ENCODE data around the gene EXT2. TPM values are rescaled to one million over a fixed set of nuclear protein-coding genes. Genes with fewer than 3 reads are reported as not detected.

EXT2 gene
- total RNA-seq, 3 donors from 2014 or later (not counting 1 experiment from before 2014, with no cell fraction given): 44.2 to 50.3 (median 45.8) TPM

DNA sequence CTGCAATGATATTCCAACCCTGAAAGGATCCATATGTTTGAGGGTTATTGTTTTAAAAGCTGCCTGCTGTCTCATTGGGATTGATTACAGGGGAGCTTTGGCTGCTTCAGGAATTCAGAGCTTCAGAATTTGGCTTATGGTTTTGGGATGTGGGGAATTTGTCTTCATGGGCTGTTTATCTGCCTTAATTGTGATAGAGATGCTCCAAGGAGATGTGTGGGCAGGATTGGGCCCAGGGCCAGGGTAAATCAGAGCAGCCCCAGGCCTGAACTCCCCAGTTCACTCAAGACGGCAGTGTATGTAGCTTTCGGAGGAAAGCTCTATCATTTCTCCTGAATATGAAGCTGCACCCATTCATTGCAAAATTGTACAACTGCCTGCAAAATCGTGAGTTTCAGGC, 126.0 kb downstream of the EXT2 start:
- ATAC-seq (no peak), DNase-seq (no peak)
- intact Hi-C loops (cut with micrococcal nuclease): no loop called here
- TF ChIP-seq, protein P1, sequence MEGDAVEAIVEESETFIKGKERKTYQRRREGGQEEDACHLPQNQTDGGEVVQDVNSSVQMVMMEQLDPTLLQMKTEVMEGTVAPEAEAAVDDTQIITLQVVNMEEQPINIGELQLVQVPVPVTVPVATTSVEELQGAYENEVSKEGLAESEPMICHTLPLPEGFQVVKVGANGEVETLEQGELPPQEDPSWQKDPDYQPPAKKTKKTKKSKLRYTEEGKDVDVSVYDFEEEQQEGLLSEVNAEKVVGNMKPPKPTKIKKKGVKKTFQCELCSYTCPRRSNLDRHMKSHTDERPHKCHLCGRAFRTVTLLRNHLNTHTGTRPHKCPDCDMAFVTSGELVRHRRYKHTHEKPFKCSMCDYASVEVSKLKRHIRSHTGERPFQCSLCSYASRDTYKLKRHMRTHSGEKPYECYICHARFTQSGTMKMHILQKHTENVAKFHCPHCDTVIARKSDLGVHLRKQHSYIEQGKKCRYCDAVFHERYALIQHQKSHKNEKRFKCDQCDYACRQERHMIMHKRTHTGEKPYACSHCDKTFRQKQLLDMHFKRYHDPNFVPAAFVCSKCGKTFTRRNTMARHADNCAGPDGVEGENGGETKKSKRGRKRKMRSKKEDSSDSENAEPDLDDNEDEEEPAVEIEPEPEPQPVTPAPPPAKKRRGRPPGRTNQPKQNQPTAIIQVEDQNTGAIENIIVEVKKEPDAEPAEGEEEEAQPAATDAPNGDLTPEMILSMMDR (IDR thresholded peaks at IDR 0.05): no peak
- Mint-ChIP-seq H3K27me3 (ENCODE audit: low read depth in 2 of 2) (no peaks in the 10 kb centered on the region), H3K36me3 (no peaks in the 10 kb centered on the region), H3K4me1 (peaks cover 19 to 21% of the 10 kb centered on the region in 2 donors), H3K9me3 (no peaks in the 10 kb centered on the region), H3K4me3 (no peak overlapping the region), H3K27ac (no peak overlapping the region)
- Histone ChIP-seq H3K4me3 (ENCODE audit: low read length) (no peak overlapping the region), H3K27ac (ENCODE audit: low read length) (no peak overlapping the region), H3K4me1 (ENCODE audit: control insufficient read depth, insufficient read depth, low read length) (no peaks in the 10 kb centered on the region), H3K27me3 (ENCODE audit: control insufficient read depth, insufficient read depth, low read length) (no peaks in the 10 kb centered on the region), H3K36me3 (ENCODE audit: control insufficient read depth, insufficient read depth, low read length) (no peaks in the 10 kb centered on the region), H3K9me3 (ENCODE audit: control insufficient read depth, insufficient read depth, low read length) (no peaks in the 10 kb centered on the region)
- WGBS (ENCODE audit: insufficient coverage): 93% methylated on average over 3 of the region's 3 CpGs

- no peaks in the 10 kb centered on the region for H3K27me3 Mint-ChIP-seq (ENCODE audit: low read depth in 2 of 2)
- H3K4me1 Mint-ChIP-seq: peaks cover 17 to 23% of the 10 kb centered on the region in 2 donors
- Histone ChIP-seq H3K36me3 (ENCODE audit: control insufficient read depth, insufficient read depth, low read length) (no peaks in the 10 kb centered on the region), H3K9me3 (ENCODE audit: control insufficient read depth, insufficient read depth, low read length) (no peaks in the 10 kb centered on the region), H3K27ac (ENCODE audit: low read length) (no peak overlapping the region), H3K27me3 (ENCODE audit: control insufficient read depth, insufficient read depth, low read length) (no peaks in the 10 kb centered on the region), H3K4me3 (ENCODE audit: low read length) (no peak overlapping the region), H3K4me1 (ENCODE audit: control insufficient read depth, insufficient read depth, low read length) (no peaks in the 10 kb centered on the region)
- no peak for DNase-seq
- H3K36me3 Mint-ChIP-seq: no peaks in the 10 kb centered on the region
- TF ChIP-seq, protein P1 (IDR thresholded peaks at IDR 0.05): no peak
- no peak for ATAC-seq
- H3K27ac Mint-ChIP-seq: no peak overlapping the region
- intact Hi-C loops (cut with micrococcal nuclease): no loop called here
- H3K4me3 Mint-ChIP-seq: no peak overlapping the region
- WGBS (ENCODE audit: insufficient coverage): 100% methylated on average over 1 of the region's 2 CpGs
- H3K9me3 Mint-ChIP-seq: no peaks in the 10 kb centered on the region
Measured at GRCh38 chr11:44221992-44222391, 126.5 kb downstream of the EXT2 start.

DNA sequence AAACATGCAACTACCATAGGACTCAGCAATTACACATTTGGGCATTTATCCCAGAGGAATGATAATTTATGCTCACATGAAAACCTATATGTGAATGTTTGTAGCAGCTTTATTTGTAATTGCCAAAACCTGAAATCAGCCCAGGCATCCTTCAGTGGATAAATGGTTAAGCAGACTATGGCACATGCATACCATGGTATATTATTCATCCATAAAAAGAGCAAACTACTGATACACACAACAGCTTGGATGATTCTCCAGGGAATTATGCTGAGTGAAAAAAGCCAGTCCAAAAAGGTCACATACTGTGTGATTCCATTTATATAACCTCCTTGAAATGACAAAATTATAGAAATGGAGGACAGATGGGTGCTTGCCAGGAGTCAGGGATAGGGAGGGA, 127.8 kb downstream of the EXT2 start:
- peaks cover 17 to 26% of the 10 kb centered on the region in 2 donors for H3K4me1 Mint-ChIP-seq
- H3K4me3 Mint-ChIP-seq: no peak overlapping the region
- no peaks in the 10 kb centered on the region for H3K9me3 Mint-ChIP-seq
- no peak for ATAC-seq
- H3K36me3 Mint-ChIP-seq: no peaks in the 10 kb centered on the region
- H3K27ac ChIP-seq (ENCODE audit: low read length): no peak overlapping the region
- no peak overlapping the region for H3K4me3 ChIP-seq (ENCODE audit: low read length)
- no peaks in the 10 kb centered on the region for H3K27me3 ChIP-seq (ENCODE audit: control insufficient read depth, insufficient read depth, low read length)
- no peaks in the 10 kb centered on the region for H3K9me3 ChIP-seq (ENCODE audit: control insufficient read depth, insufficient read depth, low read length)
- H3K4me1 ChIP-seq (ENCODE audit: control insufficient read depth, insufficient read depth, low read length): no peaks in the 10 kb centered on the region
- H3K27me3 Mint-ChIP-seq (ENCODE audit: low read depth in 2 of 2): no peaks in the 10 kb centered on the region
- intact Hi-C loops (cut with micrococcal nuclease): no loop called here
- DNase-seq: no peak
- H3K27ac Mint-ChIP-seq: no peak overlapping the region
- TF ChIP-seq, protein P1 (IDR thresholded peaks at IDR 0.05): no peak
- no peaks in the 10 kb centered on the region for H3K36me3 ChIP-seq (ENCODE audit: control insufficient read depth, insufficient read depth, low read length)

DNA sequence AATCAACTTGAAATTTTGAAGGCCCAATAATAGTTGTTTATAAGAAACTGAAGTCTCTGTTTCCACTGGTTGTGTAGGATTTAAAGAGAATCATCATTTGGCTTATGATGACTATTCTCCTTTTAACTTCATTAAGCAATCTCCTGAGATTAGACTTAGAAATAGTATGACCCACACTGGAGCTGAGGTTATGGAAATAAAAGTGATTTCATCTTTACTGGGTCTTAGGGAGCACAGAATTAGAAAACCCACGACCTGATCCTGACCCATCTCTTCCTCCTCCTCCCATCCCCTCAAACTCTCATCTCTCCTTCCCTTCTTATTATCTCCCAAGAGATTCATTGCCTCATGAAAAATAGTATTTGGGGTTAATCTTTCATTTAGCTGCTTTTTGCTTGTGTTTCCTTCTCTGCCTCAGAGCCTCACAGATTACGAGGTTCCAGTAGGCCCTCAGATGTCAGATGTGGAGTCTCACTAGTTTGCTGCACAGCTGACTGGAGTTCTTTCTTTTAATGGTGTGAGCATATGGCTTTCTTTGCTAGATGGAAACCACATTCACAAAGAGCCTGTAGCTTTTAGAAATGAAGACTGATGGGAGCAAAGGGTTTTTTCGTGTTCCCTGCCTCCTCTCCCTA, 129.5 kb downstream of the EXT2 start:
- H3K36me3 ChIP-seq (ENCODE audit: control insufficient read depth, insufficient read depth, low read length): no peaks in the 10 kb centered on the region
- no peaks in the 10 kb centered on the region for H3K36me3 Mint-ChIP-seq
- no peaks in the 10 kb centered on the region for H3K27me3 Mint-ChIP-seq (ENCODE audit: low read depth in 2 of 2)
- H3K27ac Mint-ChIP-seq: no peak overlapping the region
- H3K27me3 ChIP-seq (ENCODE audit: control insufficient read depth, insufficient read depth, low read length): no peaks in the 10 kb centered on the region
- H3K4me3 Mint-ChIP-seq: no peak overlapping the region
- intact Hi-C loops (cut with micrococcal nuclease): no loop called here
- H3K27ac ChIP-seq (ENCODE audit: low read length): no peak overlapping the region
- no peak for ATAC-seq
- 94% methylated on average over 2 of the region's 3 CpGs for WGBS (ENCODE audit: insufficient coverage)
- DNase-seq: no peak
- no peaks in the 10 kb centered on the region for H3K9me3 ChIP-seq (ENCODE audit: control insufficient read depth, insufficient read depth, low read length)
- peaks cover 17 to 26% of the 10 kb centered on the region in 2 donors for H3K4me1 Mint-ChIP-seq
- H3K4me1 ChIP-seq (ENCODE audit: control insufficient read depth, insufficient read depth, low read length): no peaks in the 10 kb centered on the region
- H3K9me3 Mint-ChIP-seq: no peaks in the 10 kb centered on the region
- H3K4me3 ChIP-seq (ENCODE audit: low read length): no peak overlapping the region
- TF ChIP-seq, protein P1 (IDR thresholded peaks at IDR 0.05): no peak

All from natural killer cell (primary cell).